Measurements from ENCODE around the gene TUBB4B.

The TUBB4B gene

DNA sequence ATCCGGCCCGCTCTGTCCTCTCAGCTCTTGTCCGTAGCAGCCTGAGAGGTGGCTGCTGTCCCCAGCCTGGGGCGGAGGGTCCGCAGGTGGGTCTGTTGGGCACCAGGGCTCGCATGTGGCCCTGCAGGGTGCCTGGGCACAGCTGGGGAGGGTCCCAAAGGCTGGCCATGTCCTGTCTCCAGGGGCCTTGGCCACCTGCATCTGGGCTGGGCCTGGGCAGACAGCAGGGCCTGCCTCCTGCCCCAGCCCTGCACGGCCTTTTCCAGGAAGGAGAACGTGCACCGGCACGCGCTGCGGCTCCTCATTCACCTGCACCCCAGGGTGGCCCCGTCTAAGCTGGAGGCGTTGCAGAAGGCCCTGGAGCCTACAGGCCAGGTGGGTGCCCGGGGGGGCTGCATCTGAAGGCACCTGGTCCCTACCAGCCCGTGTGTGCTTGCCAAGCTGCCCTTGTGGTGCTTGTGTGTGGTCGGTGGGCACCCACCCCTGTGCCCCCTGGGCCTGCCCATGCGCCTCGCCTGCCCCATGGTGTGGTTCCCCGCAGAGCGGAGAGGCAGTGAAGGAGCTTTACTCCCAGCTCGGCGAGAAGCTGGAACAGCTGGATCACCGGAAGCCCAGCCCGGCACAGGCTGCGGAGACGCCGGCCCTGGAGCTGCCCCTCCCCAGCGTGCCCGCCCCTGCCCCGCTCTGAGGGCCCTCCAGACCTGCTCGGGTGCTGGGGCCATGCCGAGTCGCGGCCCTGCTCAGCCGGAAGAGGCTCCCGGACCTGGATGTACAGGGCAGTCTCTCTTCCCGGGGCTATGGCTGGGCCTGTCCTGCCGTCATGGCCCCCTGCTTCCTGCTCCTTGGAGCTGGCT, 31.4 kb downstream of the TUBB4B start:
- no peak for DNase-seq
- ATAC-seq: no peak

DNA sequence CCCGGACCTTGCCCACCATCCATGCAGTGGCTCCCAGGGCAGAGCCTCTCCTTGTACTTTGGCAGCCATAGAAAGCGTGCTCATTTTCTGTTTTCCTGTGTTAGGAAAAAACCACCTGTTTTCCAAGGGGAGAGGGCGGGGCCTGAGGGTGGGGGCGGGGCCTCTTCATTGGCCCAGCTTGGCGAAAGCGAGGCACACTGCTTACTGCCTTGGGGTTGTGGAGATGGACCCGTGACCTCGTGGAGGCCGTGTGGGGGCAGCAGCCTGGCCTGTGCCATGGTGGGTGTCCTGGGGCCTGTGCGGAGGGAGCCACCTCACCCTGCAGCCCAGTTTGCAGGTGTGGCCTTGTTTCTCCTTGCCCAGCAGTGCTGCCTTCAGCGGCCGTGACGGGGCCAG, 32.0 kb downstream of the TUBB4B start:
- no peak for ATAC-seq
- no peak for DNase-seq

DNA sequence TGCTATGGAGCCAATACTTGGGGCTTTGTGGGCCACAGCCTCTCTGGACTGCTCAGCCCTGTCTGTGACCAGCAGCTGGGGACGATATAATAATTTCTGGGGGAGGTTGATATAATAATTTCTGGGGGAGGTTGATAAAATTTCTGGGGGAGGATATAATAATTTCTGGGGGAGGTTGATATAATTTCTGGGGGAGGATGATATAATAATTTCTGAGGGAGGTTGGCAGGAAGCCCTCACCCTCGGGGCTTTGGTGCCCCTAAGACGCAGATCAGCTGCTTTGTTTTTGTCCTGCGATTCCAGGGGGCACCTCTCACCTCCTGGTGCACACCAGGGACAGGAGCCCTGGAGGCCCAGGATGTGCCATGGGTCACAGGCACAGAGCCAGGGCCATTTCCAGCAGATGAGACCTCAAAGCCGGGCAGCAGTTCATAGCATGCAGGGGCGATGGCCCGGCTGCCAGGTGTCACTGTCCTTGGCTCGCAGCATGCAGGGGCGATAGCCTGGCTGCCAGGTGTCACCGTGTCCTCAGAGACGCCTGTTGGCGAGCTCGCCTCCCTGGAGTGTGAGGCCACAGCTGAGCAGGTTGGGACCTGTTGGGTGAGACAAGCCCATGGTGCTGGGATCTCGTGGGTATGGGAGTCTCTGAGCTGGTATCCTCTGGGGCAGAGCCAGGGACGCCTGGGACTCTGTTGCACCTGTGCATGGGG, 32.7 kb downstream of the TUBB4B start:
- ATAC-seq (no peak), DNase-seq (no peak)

DNA sequence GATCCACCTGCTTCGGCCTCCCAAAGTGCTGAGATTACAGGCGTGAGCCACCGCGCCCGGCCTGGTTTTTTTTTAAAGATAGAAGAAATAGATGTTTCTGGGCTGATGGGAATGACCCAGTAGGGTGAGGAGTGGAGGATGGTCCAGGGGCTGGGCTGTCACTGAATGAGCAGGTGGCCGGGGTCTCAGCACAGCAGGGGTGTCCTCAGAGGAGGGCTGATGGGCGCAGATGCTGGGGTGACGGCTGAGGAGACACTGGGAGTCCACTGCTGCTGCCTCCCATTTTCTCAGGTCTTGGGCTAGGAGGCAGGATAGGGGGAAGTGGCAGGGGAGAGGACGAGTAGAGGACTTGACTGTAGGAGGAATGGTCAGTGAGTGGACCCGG, 34.1 kb downstream of the TUBB4B start:
- ATAC-seq (no peak), DNase-seq (no peak)

DNA sequence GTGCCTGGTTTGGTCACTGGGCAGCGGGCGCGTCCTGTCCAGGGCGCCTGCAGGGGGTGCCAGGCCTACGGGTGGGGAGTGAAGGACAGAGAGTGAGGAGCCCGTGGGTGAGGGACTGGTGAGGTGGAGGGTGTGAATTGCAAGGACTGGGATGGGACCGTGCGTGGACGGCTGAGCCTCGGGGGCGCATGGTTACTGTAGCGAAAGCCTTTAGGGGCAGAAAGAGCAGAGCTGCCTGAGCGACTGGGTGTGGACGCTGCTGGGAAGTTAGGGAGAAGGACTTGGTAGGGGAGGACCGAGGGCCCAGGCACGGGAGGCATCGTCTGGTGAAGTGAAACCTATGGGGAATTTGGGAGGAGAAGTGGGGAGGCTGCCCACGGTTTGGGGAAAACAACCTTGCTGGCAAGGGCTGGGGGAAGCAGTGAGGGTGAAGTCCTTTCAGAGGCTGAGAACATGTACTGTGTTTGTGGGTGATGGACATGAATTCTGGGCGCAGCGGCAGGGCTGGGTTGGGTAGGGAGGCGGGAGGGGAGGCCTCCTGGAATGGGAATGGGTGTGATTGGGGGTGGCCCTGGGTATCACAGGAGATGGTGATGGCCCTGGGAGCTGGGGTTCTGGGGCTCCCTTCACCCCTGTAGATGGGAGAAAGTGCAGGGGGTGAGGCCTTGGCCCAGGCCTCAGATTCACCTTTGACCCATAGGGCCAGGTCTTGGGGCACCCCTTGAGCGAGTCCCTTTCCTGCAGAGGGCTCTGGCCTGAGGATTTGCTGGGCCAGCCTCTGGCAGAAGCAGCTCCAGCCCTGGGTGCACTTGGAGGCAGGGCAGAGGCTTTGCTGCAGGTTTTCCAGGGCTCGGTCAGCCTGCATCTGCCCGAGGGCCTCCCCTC, 34.7 kb downstream of the TUBB4B start:
- DNase-seq: no peak
- ATAC-seq: no peak

DNA sequence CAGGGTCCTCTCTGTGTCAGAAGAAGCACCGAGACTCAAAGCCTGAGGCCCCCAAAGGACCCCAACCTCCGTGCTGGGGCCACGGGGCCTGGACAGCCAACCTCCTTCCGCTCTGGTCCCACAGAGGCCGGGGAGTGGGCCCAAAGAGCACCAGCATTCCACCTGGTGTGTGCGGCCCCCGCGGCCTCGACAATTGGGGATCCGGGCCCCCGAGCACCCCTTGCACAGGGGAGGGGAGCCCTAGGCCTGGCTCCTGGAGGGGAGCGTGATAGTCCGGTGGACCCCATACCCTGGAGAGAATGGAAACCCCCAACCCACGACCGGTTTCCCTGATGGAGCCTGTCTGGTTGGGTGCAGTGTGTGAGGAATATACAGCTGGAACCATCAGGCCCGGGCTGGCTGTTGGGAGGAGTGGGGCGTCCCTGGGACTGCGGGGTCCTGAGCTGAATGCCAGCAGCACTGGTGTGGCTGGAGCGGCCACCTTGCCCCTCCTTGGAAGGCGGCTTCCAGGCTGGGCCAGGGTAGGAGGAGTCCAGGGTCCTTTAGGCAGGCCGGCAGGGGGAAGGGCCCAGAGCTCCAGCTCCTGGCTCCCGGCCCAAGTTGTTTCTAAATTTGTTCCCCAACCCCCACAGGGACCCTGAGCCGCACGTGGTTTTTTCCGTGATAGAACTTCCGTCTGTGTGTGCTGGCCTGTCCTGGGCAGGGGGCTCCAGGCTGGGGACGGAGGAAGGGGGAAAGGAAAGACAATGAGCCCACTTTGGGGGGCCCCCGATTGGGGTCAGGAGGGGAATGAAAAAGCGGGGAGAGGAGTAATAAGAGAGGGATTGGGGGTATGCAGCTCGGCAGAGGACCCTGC, 35.6 kb downstream of the TUBB4B start:
- DNase-seq (no peak), ATAC-seq (no peak)

DNA sequence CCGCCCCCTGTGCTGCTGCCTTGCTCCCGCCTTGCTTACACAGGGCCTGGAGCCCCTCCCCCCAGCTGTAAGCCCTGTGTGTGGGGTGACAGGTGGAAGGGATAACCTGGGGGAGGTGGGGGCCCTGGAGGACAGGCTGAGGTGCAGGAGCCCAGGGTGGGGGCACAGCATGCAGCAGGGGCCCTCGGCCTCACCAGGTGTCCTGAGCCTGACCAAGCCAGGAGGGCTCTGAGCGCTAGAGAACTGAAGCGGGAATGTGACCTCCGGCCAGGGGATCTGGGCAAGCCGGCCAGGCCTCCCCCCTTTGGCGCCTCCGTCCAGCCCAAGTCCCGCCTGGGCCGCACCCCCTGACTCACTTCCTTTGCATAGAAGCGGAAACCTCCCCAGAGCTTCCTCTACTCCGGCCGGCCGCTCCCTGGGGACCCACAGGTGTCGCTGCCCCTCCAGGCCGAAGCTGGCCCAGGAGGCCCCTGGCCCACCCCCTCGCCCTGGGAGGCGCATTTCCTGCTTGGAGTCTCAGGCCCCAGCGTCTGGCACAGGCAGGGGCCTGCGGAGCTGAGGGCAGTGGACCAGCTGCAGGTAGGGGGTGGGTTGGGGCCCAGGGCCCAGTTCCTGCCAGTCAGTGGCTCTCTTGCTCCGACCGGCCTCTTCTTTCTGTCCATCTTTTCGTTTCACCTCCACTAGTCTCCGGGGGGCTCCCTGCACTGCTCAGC, 36.4 kb downstream of the TUBB4B start, which contains the start of gene TOR4A:
TSS of gene TOR4A (plus strand) at position 398 of the 713 bp plus-strand sequence. CDS start 964 bp downstream, outside the sequence.
- DNase-seq: peak; percentile 68

DNA sequence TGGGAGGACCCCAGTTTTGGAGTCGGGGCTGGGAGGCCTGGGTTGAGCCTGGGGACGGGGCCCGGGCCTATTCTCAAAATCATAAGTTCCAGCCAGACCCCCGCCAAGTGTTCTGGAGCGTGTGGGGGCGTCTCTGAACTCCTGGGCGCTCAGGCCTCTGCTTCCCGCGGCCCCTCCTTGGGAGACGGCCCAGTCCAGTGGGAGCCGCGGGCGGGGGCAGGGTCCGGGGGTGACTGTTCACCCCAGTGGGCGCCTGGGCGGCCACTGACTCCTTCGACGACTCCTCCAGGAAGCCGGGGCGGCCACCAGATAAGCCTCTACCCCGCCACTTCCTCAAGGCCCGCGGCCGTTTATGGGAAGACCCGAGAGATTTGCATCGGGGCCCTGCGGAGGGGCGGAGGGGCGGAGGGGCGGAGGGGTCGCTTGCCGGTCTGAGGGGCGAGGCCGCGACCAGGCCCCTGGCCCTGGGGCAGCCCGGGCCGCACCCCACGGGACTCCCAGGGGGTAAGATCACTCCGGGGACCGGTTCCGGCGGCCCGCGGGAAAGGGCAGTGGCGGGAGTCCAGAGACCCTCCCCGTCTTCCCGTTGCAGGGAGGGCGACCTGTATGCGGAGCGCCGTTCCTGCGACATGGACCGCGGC, 37.1 kb downstream of the TUBB4B start:
- ATAC-seq: no peak
- no peak for DNase-seq

More for the DNA sequence above, 36.4 kb downstream of the TUBB4B start, which contains the start of gene TOR4A:
- peak; percentile 67 for ATAC-seq

DNA sequence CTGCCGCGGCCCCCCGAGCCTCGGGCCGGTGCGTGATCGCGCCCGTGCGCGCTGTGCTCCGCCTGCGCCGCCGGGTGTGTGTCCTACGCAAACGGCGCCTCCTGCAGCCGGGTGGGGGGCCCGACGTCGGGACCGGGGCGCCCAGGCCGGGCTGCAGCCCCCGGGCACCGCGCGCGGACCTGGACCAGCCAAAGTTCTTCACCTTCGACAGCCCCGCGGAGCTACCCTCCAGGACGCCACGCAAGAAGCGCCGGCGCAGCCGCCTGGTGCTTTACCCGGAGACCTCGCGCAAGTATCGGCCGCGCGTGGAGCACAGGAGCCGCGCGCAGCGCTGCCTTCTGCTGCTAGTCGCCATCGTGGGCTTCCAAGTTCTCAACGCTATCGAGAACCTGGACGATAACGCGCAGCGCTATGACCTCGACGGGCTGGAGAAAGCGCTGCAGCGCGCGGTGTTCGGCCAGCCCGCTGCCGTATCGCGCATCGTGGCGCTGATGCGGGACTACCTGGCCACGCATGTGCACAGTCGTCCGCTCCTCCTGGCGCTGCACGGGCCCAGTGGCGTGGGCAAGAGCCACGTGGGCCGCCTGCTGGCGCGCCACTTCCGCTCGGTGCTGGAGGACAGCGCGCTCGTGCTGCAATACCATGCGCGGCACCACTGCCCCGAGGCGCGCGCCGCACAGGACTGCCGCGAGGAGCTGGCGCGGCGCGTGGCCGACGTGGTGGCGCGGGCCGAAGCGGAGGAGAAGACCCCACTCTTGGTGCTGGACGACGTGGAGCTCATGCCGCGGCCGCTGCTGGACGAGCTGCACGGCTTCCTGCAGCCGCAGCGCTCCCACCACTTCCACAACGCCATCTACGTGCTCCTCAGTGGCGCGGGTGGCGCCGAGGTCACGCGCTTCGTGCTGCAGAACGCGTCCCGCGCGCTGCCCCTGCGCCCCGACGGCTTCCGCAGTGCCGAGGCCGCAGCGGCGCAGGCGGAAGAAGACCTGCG, 37.9 kb downstream of the TUBB4B start:
- DNase-seq (no peak), ATAC-seq (no peak)

DNA sequence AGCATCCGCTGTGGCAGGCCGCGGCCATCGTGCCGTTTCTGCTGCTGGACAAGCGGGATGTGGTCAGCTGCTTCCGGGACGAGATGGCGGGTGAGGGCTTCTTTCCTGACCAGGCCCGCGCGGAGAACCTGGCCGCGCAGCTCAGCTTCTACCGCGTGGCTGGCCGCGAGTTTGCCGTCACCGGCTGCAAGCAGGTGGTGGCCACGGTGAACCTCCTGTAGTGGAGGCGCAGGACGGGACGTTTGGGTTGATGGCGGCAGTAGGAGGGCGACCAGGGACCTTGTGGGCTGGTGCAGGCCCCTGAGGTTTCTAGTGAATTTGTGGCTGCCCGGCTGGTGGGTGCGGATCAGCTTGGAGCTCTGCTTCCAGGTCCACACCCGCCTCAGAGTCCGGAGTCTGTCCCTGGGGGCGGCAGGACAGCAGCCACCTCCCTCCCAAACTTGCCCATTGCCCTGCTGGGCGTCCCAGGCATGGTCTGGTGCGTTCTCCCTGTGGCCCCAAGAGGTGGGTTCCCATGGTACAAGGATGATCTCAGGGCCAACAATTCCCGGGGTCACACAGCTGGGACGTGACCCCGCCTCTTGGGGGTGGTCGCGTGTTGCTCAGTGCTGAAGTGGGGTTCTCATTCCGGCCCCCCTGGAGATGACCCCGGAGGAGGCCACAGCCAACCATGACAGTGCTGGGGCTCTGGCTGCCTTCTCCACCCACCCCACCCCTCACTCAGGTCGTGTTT, 38.8 kb downstream of the TUBB4B start:
- ATAC-seq: no peak
- no peak for DNase-seq

DNA sequence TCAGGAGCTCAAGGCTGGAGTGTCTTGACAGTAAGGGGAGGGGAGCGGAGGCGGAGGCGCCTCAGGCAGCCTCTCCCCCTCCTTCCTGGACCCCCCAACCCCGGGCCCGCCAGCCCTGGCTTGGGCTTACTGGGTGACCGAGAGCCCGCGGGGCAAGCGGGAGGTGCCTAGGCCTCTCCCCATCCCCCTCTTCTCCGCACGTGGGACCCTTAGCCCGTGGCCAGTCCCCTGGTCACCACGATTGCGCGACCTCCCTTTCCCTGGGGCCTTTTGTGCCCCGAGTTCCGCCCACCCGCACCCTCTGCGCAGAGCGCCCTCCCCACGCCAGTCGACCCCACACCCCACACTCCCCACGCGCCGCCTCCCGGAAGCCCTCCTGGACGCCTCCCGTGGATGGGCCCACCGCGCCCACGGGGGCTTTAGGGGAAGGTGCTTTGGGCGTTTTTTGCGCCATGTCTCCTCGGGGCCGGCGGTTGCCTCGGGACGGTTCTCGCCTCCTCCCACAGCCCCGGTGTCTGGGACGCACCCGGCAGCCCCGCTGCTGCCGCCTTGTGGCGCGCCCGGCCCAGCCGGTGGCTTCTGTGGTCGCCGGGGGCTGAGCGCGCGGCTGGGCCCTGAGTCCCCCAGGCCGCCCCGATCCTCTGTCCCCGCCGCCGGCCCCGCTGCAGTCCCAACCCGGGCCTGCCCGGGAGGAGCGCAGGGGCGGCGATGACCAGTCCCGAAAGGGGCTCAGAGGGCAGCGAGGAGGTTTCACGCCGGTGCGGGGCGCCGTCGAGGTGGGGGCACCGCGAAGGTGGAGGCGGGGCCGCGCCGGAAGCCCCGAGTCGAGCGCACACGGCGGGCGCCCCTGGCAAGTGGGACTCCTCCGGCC, 39.6 kb downstream of the TUBB4B start:
- DNase-seq (no peak), ATAC-seq (no peak)

DNA sequence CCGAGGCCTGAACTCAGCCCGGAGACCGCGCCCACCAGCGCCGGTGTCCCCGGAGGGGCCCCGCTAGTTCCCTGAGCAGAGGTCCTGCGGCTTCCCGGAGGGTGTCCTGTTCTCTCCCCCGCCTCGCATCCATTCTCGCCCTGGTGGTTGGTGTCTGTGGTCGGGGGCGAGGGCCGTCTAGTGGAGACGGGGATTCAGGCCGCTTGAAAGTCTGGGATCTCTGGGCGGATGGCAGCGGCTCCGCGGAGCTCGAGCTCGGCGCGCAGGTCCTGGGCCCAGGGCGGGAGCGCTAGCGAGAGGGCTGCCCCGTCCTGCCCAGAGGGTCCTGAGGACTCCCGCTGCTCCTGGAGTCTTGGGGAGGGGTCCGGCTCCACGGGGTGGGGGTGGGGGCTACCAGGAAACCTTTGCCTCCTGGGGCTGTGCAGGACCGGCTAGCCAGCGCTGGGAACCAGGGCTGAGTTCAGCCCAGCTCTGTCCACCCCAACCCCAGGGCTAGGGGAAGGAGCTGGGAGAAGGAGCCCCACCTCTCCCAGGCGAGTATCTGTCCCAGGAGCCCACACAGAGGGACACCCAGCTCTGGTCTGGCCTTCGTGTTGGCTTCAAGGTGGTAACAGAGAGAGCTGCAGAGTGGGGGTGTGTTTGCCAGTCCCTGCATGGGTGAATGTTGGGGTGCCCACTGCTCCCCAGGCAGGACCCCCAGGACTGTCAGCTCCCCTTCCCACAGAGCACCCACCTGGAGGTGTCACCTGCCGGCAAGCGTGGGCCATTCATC, 40.4 kb downstream of the TUBB4B start:
- DNase-seq (no peak), ATAC-seq (no peak)

DNA sequence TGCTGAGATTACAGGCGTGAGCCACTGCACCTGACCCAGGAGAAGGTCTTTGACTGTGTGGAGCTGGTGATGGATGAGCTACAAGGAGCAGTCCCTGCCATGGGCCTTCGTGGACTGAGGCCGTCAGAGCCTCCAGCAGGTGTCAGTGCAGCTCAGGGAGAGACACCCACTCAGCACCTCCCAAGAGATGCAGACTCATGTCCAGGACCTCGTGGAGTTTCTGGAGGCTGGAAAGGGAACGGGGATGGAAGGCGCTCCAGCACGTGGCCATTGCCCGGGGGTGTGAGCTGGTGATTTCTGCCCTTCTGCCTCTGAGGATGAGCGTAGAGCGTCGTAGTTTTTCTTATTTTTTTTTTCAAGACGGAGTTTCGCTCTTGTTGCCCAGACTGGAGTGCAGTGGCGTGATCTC, 45.9 kb downstream of the TUBB4B start:
- ATAC-seq (peak; percentile 59), DNase-seq (no peak)

DNA sequence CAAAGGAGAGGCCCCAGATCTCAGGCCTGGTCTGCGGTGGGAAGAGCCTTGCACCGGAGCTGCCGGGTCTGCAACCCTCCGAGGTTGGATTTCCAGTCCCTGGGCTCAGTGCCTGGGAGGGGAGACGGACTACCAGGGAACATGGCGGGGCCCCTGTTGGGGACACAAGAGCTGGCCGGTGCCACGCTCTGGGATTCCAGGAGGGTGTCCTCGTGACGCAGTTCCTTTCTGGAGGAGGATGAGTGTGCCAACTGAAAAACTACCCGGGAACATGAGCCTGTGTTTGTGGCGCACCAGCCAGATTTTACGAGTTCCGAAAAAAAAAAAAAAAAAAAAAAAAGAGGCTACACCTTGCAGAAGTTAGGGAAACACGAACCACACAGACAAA, 52.0 kb downstream of the TUBB4B start:
- ATAC-seq (no peak), DNase-seq (no peak)
